WTC11 (cell line): ENCODE results near the gene RGL3.

ENCODE experiments used
- ETV6 ChIP-seq: sonication (generic); formaldehyde crosslinking; IDR thresholded peaks from 2 replicates; pipeline ENCODE4 v1.8.1; 2022; ENCODE audit warnings: mild to moderate bottlenecking, missing genetic modification reagents
- FOXP1 ChIP-seq: sonication (generic); formaldehyde crosslinking; IDR thresholded peaks from 2 replicates; pipeline ENCODE4 v1.8.0; 2022; ENCODE audit warnings: missing genetic modification reagents, mild to moderate bottlenecking, moderate library complexity, borderline replicate concordance
- SMAD3 ChIP-seq: sonication (generic); formaldehyde crosslinking; IDR thresholded peaks from 2 replicates; pipeline ENCODE4 v1.8.0; 2022; ENCODE audit warnings: missing genetic modification reagents, mild to moderate bottlenecking, borderline replicate concordance
- SP1 ChIP-seq: sonication (generic); formaldehyde crosslinking; conservative IDR thresholded peaks from 2 replicates; pipeline ENCODE4 v1.8.1; 2022; ENCODE audit warnings: missing genetic modification reagents
- ZNF121 ChIP-seq: sonication (generic); formaldehyde crosslinking; IDR thresholded peaks from 2 replicates; pipeline ENCODE4 v1.8.0; 2023; ENCODE audit warnings: missing genetic modification reagents
- ZNF317 ChIP-seq: sonication (generic); formaldehyde crosslinking; IDR thresholded peaks from 2 replicates; pipeline ENCODE4 v1.8.1; 2023; ENCODE audit warnings: low read depth, mild to moderate bottlenecking, moderate library complexity, missing genetic modification reagents, borderline replicate concordance
- ZNF416 ChIP-seq: fragments of 250-450 bp; sonication (Bioruptor Pico); IDR thresholded peaks from 2 replicates; pipeline ENCODE4 v1.9.0; 2021; ENCODE audit warnings: mild to moderate bottlenecking, inconsistent platforms
- TF ChIP-seq, protein P1 (sequence below): sonication (generic); formaldehyde crosslinking; IDR thresholded peaks from 2 replicates; pipeline ENCODE4 v1.8.1; 2022; ENCODE audit warnings: low read depth, mild to moderate bottlenecking, moderate library complexity, missing genetic modification reagents, borderline replicate concordance
- TF ChIP-seq, protein P2 (sequence below): sonication (generic); formaldehyde crosslinking; IDR thresholded peaks from 2 replicates; pipeline ENCODE4 v1.8.0; 2022; ENCODE audit warnings: mild to moderate bottlenecking, missing genetic modification reagents
- TF ChIP-seq, protein P3 (sequence below): fragments of 200-600 bp; IDR thresholded peaks from 2 replicates; pipeline ENCODE4 v1.8.0; 2022; ENCODE audit warnings: antibody characterized with exemption
- TF ChIP-seq, protein P4 (sequence below): sonication (generic); formaldehyde crosslinking; IDR thresholded peaks from 2 replicates; pipeline ENCODE4 v1.8.1; 2023; ENCODE audit warnings: mild to moderate bottlenecking, missing genetic modification reagents, moderate library complexity

DNA sequence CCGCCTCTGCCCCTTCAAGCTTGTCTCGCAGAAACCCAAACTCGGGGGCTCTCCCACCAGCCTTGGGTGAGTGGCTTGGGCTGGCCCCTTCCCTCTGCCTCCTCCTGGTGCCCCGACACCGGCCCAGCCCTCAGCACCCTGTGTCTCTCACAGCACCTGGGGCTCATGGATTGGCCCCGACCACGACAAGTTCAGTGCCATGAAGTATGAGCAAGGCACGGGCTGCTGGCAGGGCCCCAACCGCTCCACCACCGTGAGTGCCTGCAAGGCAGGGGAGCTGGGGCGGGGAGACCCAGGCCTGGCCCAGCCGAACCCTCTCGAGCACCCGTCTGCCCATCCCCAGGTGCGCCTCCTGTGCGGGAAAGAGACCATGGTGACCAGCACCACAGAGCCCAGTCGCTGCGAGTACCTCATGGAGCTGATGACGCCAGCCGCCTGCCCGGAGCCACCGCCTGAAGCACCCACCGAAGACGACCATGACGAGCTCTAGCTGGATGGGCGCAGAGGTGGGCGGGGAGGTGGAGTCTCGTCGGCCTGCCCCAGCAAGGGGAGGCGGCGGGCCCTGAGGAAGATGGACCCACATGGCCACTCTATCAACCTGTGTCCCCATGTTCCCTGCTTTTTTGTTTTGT is 29.9 kb upstream of the RGL3 start:
- TF ChIP-seq, protein P1, sequence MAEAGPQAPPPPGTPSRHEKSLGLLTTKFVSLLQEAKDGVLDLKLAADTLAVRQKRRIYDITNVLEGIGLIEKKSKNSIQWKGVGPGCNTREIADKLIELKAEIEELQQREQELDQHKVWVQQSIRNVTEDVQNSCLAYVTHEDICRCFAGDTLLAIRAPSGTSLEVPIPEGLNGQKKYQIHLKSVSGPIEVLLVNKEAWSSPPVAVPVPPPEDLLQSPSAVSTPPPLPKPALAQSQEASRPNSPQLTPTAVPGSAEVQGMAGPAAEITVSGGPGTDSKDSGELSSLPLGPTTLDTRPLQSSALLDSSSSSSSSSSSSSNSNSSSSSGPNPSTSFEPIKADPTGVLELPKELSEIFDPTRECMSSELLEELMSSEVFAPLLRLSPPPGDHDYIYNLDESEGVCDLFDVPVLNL (CRISPR knock-in tag), result no peak
- no peak for TF ChIP-seq SP1 (CRISPR knock-in tag)
- TF ChIP-seq ZNF317 (CRISPR knock-in tag), result no peak
- TF ChIP-seq, protein P2, sequence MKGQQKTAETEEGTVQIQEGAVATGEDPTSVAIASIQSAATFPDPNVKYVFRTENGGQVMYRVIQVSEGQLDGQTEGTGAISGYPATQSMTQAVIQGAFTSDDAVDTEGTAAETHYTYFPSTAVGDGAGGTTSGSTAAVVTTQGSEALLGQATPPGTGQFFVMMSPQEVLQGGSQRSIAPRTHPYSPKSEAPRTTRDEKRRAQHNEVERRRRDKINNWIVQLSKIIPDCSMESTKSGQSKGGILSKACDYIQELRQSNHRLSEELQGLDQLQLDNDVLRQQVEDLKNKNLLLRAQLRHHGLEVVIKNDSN (CRISPR knock-in tag), result no peak
- no peak for TF ChIP-seq SMAD3
- TF ChIP-seq, protein P3, sequence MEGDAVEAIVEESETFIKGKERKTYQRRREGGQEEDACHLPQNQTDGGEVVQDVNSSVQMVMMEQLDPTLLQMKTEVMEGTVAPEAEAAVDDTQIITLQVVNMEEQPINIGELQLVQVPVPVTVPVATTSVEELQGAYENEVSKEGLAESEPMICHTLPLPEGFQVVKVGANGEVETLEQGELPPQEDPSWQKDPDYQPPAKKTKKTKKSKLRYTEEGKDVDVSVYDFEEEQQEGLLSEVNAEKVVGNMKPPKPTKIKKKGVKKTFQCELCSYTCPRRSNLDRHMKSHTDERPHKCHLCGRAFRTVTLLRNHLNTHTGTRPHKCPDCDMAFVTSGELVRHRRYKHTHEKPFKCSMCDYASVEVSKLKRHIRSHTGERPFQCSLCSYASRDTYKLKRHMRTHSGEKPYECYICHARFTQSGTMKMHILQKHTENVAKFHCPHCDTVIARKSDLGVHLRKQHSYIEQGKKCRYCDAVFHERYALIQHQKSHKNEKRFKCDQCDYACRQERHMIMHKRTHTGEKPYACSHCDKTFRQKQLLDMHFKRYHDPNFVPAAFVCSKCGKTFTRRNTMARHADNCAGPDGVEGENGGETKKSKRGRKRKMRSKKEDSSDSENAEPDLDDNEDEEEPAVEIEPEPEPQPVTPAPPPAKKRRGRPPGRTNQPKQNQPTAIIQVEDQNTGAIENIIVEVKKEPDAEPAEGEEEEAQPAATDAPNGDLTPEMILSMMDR, result no peak
- TF ChIP-seq ETV6 (CRISPR knock-in tag), result no peak
- no peak for TF ChIP-seq FOXP1 (CRISPR knock-in tag)
- no peak for TF ChIP-seq ZNF121 (CRISPR knock-in tag)
- TF ChIP-seq, protein P4, sequence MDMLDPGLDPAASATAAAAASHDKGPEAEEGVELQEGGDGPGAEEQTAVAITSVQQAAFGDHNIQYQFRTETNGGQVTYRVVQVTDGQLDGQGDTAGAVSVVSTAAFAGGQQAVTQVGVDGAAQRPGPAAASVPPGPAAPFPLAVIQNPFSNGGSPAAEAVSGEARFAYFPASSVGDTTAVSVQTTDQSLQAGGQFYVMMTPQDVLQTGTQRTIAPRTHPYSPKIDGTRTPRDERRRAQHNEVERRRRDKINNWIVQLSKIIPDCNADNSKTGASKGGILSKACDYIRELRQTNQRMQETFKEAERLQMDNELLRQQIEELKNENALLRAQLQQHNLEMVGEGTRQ (CRISPR knock-in tag), result no peak
- no peak for TF ChIP-seq ZNF416 (CRISPR knock-in tag)
